H9 (cell line): Measurements from ENCODE around the gene MTRF1. TPM values are rescaled to one million over a fixed set of nuclear protein-coding genes. Genes with fewer than 3 reads are reported as not detected.

ENCODE experiments used
- DNase-seq: peaks from one replicate; pipeline ENCODE4 v3.0.0-alpha.2; 2017
- H2AFZ ChIP-seq: one replicate; pipeline ENCODE4 v1.6.1; 2013; ENCODE audit warnings: mild to moderate bottlenecking, low read length, control low read depth, moderate library complexity
- H2AK5ac ChIP-seq: 2 replicates; pipeline ENCODE4 v1.6.1; 2013; ENCODE audit warnings: low read length, control low read depth, mixed read lengths; ENCODE audit not compliant: insufficient read length
- H2BK120ac ChIP-seq: one replicate; pipeline ENCODE4 v1.6.1; 2013; ENCODE audit warnings: low read depth, mild to moderate bottlenecking, low read length, control low read depth, inconsistent platforms; ENCODE audit not compliant: poor library complexity, severe bottlenecking
- H2BK12ac ChIP-seq: 2 replicates; pipeline ENCODE4 v1.6.1; 2013; ENCODE audit warnings: low read length, control low read depth, mixed read lengths, low read depth; ENCODE audit not compliant: insufficient read length
- H2BK15ac ChIP-seq: 2 replicates; pipeline ENCODE4 v1.6.1; 2013; ENCODE audit warnings: low read depth, low read length, control low read depth
- H2BK20ac ChIP-seq: one replicate; pipeline ENCODE4 v1.6.1; 2013; ENCODE audit warnings: low read depth, mild to moderate bottlenecking, low read length, control low read depth, inconsistent platforms; ENCODE audit not compliant: poor library complexity, severe bottlenecking
- H2BK5ac ChIP-seq: 2 replicates; pipeline ENCODE4 v1.6.1; 2013; ENCODE audit warnings: low read length, control low read depth, mixed read lengths; ENCODE audit not compliant: insufficient read length
- H3K14ac ChIP-seq: 2 replicates; pipeline ENCODE4 v1.6.1; 2013; ENCODE audit warnings: low read length, control low read depth; ENCODE audit not compliant: insufficient read depth
- H3K18ac ChIP-seq: 2 replicates; pipeline ENCODE4 v1.6.1; 2013; ENCODE audit warnings: low read depth, mild to moderate bottlenecking, mixed read lengths, low read length, control low read depth; ENCODE audit not compliant: insufficient read length
- H3K23ac ChIP-seq: 2 replicates; pipeline ENCODE4 v1.6.1; 2013; ENCODE audit warnings: low read length, control low read depth, mixed read lengths, low read depth; ENCODE audit not compliant: insufficient read length
- H3K23me2 ChIP-seq: 2 replicates; pipeline ENCODE4 v1.6.1; 2013; ENCODE audit warnings: low read depth, mild to moderate bottlenecking, mixed read lengths, low read length, control low read depth; ENCODE audit not compliant: insufficient read length, poor library complexity, severe bottlenecking
- H3K27ac ChIP-seq: 2 replicates; pipeline ENCODE4 v1.5.1; 2013; ENCODE audit warnings: low read length, control low read depth, mixed read lengths, low read depth; ENCODE audit not compliant: insufficient read length
- H3K27me3 ChIP-seq: 2 replicates; pipeline ENCODE4 v1.6.1; 2013; ENCODE audit warnings: low read length, control low read depth, inconsistent platforms; ENCODE audit not compliant: insufficient read depth
- H3K4ac ChIP-seq: 2 replicates; pipeline ENCODE4 v1.6.1; 2013; ENCODE audit warnings: low read depth, mild to moderate bottlenecking, control low read depth, inconsistent platforms, low read length, moderate library complexity
- H3K4me1 ChIP-seq: 2 replicates; pipeline ENCODE4 v1.6.1; 2013; ENCODE audit warnings: low read length, control low read depth, inconsistent platforms; ENCODE audit not compliant: insufficient read depth
- H3K4me2 ChIP-seq: 2 replicates; pipeline ENCODE4 v1.6.1; 2013; ENCODE audit warnings: low read length, control low read depth, mixed read lengths; ENCODE audit not compliant: insufficient read length, insufficient read depth
- H3K56ac ChIP-seq: 2 replicates; pipeline ENCODE4 v1.6.1; 2013; ENCODE audit warnings: low read depth, mild to moderate bottlenecking, mixed read lengths, low read length, control low read depth; ENCODE audit not compliant: insufficient read length
- H3K79me1 ChIP-seq: 2 replicates; pipeline ENCODE4 v1.6.1; 2013; ENCODE audit warnings: low read depth, mild to moderate bottlenecking, moderate library complexity, low read length, control low read depth, inconsistent platforms; ENCODE audit not compliant: insufficient read depth, poor library complexity, severe bottlenecking
- H3K79me2 ChIP-seq: 2 replicates; pipeline ENCODE4 v1.6.1; 2013; ENCODE audit warnings: low read length, control low read depth, inconsistent platforms; ENCODE audit not compliant: insufficient read depth
- H3K9ac ChIP-seq: 2 replicates; pipeline ENCODE4 v1.6.1; 2013; ENCODE audit warnings: low read length, control low read depth, mixed read lengths; ENCODE audit not compliant: insufficient read length; ENCODE audit errors: extremely low read depth
- H3K9me3 ChIP-seq: one replicate; pipeline ENCODE4 v1.6.1; 2013; ENCODE audit warnings: low read depth, low read length, inconsistent platforms; ENCODE audit not compliant: control insufficient read depth
- H3T11ph ChIP-seq: one replicate; pipeline ENCODE4 v1.6.1; 2013; ENCODE audit warnings: mild to moderate bottlenecking, low read length, control low read depth, inconsistent platforms
- H4K20me1 ChIP-seq: one replicate; pipeline ENCODE4 v1.6.1; 2013; ENCODE audit not compliant: control insufficient read depth, insufficient read length, insufficient read depth
- H4K5ac ChIP-seq: 2 replicates; pipeline ENCODE4 v1.6.1; 2013; ENCODE audit warnings: low read depth, mild to moderate bottlenecking, mixed read lengths, low read length, control low read depth; ENCODE audit not compliant: insufficient read length
- H4K8ac ChIP-seq: replicated peaks from 2 replicates; pipeline ENCODE4 v1.6.1; 2013; ENCODE audit warnings: low read length, control low read depth, mixed read lengths, low read depth; ENCODE audit not compliant: insufficient read length
- H4K91ac ChIP-seq: 2 replicates; pipeline ENCODE4 v1.6.1; 2013; ENCODE audit warnings: low read depth, mild to moderate bottlenecking, moderate library complexity, mixed read lengths, low read length, control low read depth; ENCODE audit not compliant: insufficient read length
- H3K27ac Mint-ChIP-seq, 3 experiments: 2 replicates in 2 of 3; 3 replicates in 1 of 3; pipeline ENCODE4 v1.8.0; 2020 to 2021; ENCODE audit warnings: mixed read lengths in 3 of 3, mild to moderate bottlenecking in 1 of 3, moderate library complexity in 1 of 3
- H3K27me3 Mint-ChIP-seq: 2 replicates; pipeline ENCODE4 v1.8.0; 2021; ENCODE audit warnings: low read depth, mild to moderate bottlenecking, moderate library complexity, mixed read lengths
- H3K36me3 Mint-ChIP-seq, 3 experiments: 2 replicates in 2 of 3; 3 replicates in 1 of 3; pipeline ENCODE4 v1.8.0; 2020 to 2021; ENCODE audit warnings: low read depth in 3 of 3, mixed read lengths in 3 of 3; ENCODE audit not compliant: insufficient read depth in 1 of 3
- H3K4me1 Mint-ChIP-seq, 2 experiments: 2 replicates each; pipeline ENCODE4 v1.8.0; 2020; ENCODE audit warnings: mixed read lengths in 2 of 2
- H3K4me3 Mint-ChIP-seq, 2 experiments: 2 replicates in 1 of 2; 3 replicates in 1 of 2; pipeline ENCODE4 v1.8.0; 2020 to 2021; ENCODE audit warnings: mild to moderate bottlenecking in 2 of 2, mixed read lengths in 2 of 2, moderate library complexity in 1 of 2
- H3K9me3 Mint-ChIP-seq, 2 experiments: 2 replicates in 1 of 2; 3 replicates in 1 of 2; pipeline ENCODE4 v1.8.0; 2020; ENCODE audit warnings: mild to moderate bottlenecking in 2 of 2, mixed read lengths in 2 of 2, moderate library complexity in 1 of 2
- WGBS: extraction: QIAGEN DNeasy Blood & Tissue Kit; methylation state at CpG from one replicate; pipeline ENCODE4 v1.1.7; 2013; ENCODE audit warnings: missing lambda C conversion rate, low lambda C conversion rate, mixed read lengths; ENCODE audit not compliant: insufficient read length; ENCODE audit errors: extremely low coverage; 5-methylcytosine and 5-hydroxymethylcytosine counted together
- total RNA-seq: library from RNA; stranded (reverse); gene quantifications from 2 replicates; pipeline ENCODE4 v1.2.1, GENCODE V29; 2021
- TF ChIP-seq, protein P1 (sequence below): fragments of 200-600 bp; sonication (generic); conservative IDR thresholded peaks from 3 replicates; pipeline ENCODE4 v1.8.0; 2021; ENCODE audit warnings: antibody characterized with exemption, mild to moderate bottlenecking

The MTRF1 gene
- total RNA-seq, 1 experiment from 2014 or later: 16.2 TPM

DNA sequence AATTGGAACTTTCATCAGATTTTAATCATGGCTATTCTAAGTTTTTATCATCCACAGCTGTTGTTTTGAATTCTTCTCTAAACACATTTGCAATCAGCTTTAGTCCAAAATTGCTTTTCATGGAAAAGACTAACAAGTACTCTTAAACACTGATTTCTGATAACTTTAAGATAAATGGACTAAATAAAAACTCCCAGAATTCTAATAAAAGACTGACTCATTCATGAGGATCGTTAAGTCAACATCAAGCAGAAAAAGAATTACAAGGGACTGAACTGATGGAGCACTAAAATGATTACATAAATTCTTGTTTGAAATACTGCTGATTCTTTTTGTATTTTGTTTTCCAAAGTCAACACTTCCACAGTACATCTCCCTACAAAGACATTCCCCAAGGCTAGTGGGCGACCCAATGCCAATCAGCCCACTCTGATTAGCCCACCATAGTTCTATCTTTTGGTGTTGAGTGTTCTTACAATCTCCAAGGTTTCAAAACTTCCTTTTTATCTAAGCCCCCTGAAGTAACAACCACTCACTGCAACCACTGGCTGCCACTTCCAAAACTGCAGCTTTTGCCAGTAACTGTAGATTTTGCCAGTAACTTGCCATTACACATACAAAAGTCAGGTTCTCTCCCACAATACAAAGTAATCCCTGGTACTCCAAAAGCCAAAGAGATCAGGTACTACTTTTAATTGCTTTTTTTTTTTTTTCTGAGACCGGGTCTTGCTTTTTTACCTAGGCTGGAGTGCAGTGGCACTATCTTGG is 33.7 kb upstream of the MTRF1 start:
- Histone ChIP-seq H3K27ac (no peak overlapping the region), H3K23me2 (no peaks in the 10 kb centered on the region), H2BK12ac (no peak overlapping the region), H4K8ac (no peak overlapping the region), H3K79me1 (no peaks in the 10 kb centered on the region), H3K14ac (no peak overlapping the region), H3K27me3 (no peaks in the 10 kb centered on the region), H2BK5ac (no peak overlapping the region), H3K4me2 (no peak overlapping the region), H3K79me2 (no peaks in the 10 kb centered on the region), H2AK5ac (no peak overlapping the region), H3K23ac (no peak overlapping the region), H4K91ac (no peak overlapping the region), H2BK20ac (no peak overlapping the region), H2BK15ac (no peak overlapping the region), H3K4ac (no peak overlapping the region), H4K5ac (no peak overlapping the region), H3K56ac (no peak overlapping the region), H3K18ac (no peak overlapping the region), H3T11ph (no peak overlapping the region), H3K4me1 (no peaks in the 10 kb centered on the region), H3K9me3 (no peaks in the 10 kb centered on the region), H3K9ac (no peak overlapping the region), H2AFZ (peak overlapping the region; percentile 59), H4K20me1 (no peaks in the 10 kb centered on the region), H2BK120ac (no peak overlapping the region)
- no peak overlapping the region for H3K4me3 Mint-ChIP-seq
- WGBS: no CpG with 5 or more reads among the region's 3 CpGs
- H3K9me3 Mint-ChIP-seq: peaks cover 0 to 3% of the 10 kb centered on the region in 2 experiments; a peak in 2 of 5 replicates
- no peaks in the 10 kb centered on the region for H3K36me3 Mint-ChIP-seq
- H3K27me3 Mint-ChIP-seq: no peaks in the 10 kb centered on the region
- TF ChIP-seq, protein P1, sequence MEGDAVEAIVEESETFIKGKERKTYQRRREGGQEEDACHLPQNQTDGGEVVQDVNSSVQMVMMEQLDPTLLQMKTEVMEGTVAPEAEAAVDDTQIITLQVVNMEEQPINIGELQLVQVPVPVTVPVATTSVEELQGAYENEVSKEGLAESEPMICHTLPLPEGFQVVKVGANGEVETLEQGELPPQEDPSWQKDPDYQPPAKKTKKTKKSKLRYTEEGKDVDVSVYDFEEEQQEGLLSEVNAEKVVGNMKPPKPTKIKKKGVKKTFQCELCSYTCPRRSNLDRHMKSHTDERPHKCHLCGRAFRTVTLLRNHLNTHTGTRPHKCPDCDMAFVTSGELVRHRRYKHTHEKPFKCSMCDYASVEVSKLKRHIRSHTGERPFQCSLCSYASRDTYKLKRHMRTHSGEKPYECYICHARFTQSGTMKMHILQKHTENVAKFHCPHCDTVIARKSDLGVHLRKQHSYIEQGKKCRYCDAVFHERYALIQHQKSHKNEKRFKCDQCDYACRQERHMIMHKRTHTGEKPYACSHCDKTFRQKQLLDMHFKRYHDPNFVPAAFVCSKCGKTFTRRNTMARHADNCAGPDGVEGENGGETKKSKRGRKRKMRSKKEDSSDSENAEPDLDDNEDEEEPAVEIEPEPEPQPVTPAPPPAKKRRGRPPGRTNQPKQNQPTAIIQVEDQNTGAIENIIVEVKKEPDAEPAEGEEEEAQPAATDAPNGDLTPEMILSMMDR: no peak
- no peak for DNase-seq
- H3K4me1 Mint-ChIP-seq: peaks cover 3 to 5% of the 10 kb centered on the region in 2 experiments; a peak in 1 of 4 replicates
- H3K27ac Mint-ChIP-seq: peak overlapping the region in 1 of 3 experiments; percentile 8; a peak in 1 of 7 replicates
